Embryonic facial prominence (tissue), 1 donor: Measurements from ENCODE around the gene CCDC80.

ENCODE experiments used
- DNase-seq: peaks from one replicate; pipeline ENCODE4 v3.0.0-alpha.2; 2016; ENCODE audit errors: extremely low spot score

The CCDC80 gene, protein sequence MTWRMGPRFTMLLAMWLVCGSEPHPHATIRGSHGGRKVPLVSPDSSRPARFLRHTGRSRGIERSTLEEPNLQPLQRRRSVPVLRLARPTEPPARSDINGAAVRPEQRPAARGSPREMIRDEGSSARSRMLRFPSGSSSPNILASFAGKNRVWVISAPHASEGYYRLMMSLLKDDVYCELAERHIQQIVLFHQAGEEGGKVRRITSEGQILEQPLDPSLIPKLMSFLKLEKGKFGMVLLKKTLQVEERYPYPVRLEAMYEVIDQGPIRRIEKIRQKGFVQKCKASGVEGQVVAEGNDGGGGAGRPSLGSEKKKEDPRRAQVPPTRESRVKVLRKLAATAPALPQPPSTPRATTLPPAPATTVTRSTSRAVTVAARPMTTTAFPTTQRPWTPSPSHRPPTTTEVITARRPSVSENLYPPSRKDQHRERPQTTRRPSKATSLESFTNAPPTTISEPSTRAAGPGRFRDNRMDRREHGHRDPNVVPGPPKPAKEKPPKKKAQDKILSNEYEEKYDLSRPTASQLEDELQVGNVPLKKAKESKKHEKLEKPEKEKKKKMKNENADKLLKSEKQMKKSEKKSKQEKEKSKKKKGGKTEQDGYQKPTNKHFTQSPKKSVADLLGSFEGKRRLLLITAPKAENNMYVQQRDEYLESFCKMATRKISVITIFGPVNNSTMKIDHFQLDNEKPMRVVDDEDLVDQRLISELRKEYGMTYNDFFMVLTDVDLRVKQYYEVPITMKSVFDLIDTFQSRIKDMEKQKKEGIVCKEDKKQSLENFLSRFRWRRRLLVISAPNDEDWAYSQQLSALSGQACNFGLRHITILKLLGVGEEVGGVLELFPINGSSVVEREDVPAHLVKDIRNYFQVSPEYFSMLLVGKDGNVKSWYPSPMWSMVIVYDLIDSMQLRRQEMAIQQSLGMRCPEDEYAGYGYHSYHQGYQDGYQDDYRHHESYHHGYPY

DNA sequence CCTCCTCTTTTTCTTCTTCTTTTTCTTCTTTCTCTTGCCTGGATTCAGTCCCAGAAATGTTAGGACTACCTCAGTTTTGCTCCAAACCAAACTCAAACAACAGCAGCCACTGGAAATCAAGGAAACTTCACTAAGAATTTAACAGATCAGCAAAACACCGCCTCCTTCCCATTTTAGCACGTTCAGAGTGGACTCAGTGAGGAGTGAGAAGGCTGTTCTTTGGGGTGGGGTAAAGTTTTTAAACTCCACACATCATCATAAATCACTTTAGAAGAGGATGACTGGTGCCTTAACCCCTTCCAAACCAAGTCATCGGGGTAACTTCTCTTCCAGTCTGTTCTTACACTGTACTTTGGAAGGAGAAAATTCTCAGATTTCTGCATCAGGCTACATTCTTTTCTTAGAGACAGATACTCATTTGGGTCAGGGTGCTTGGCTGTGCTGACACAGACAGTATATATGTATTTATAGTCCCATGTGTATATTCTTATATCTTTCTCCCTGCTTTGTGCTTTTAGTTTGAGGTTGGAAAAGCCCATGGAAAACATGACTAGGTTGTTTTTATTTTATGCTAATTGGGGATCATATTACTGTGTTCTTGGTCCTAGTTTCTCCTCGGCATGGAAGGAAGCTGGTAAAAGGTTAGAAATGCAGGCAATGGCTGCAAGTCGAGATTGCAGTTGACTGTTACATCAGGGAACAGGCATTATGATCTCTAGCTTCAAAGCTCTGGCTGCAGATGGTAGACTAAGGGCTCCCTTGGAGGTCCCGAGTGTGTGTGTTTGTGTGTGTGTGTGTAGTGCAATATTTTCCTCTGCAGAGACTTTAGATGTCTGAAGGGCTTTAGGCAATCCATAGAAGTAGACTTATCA is at the start of gene CCDC80:
Gene CCDC80, minus strand, starts transcription at position 214 of the 872 bp plus-strand sequence. CDS start 1,238 bp downstream, outside the sequence.
- DNase-seq = peak; percentile 63

DNA sequence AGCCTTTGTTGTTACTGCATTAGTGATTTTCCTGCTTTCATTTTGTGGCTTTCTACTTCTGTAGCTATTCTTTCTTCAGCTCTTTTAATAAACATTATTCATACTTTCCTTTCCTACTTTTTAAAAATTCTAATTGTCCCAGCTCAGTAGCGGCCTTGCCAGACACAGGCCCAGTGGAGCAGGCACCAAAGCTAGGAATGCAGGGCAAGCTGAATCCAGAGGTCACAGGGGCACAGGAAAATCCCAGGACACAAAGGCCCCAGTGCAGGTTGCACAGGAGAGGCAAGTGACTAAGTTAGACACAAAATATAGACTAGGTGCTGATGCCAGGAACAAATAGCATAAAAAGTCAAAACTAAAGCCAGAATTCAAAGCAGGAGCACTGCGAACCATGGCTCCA is 49.0 kb upstream of the CCDC80 start:
- DNase-seq = no peak

DNA sequence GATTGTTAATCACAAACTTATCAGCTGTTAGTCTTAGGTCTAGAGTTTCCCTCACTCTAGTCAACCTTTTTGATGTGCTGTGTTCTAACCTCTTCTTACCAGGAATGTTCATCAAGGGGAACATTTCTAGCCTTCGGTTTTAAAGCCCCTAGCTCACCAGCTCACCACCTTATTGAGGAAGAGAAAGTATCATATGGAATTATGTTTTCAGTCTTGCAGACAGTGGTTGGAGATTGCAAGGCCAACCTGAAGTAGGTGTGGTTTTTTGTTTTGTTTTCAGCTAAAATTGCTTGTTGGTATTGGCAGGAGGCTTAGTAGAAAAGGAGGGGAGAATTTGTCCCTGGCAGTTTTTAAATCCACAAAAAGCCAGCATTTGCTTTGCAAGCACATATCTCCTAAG is 48.4 kb upstream of the CCDC80 start:
- no peak for DNase-seq

DNA sequence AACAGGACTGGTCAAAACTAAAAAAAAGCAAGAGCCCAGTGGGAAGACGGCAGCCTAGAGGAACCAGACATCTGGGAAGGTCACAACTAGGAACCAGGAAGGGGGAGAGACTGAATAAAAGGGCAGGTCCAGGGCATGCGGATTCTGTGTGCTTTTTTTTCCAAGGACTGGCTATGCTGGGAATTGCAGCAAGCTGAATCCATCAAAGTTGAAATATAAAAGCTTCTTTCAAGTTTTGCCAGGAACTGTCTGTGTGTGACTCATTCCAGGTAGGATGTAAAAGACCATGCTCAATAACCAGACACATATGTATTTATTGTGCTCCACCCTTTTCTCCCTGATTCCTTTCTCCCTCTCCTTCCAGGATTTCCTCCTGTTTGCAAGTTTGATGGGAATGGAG is 47.9 kb upstream of the CCDC80 start:
- no peak for DNase-seq

DNA sequence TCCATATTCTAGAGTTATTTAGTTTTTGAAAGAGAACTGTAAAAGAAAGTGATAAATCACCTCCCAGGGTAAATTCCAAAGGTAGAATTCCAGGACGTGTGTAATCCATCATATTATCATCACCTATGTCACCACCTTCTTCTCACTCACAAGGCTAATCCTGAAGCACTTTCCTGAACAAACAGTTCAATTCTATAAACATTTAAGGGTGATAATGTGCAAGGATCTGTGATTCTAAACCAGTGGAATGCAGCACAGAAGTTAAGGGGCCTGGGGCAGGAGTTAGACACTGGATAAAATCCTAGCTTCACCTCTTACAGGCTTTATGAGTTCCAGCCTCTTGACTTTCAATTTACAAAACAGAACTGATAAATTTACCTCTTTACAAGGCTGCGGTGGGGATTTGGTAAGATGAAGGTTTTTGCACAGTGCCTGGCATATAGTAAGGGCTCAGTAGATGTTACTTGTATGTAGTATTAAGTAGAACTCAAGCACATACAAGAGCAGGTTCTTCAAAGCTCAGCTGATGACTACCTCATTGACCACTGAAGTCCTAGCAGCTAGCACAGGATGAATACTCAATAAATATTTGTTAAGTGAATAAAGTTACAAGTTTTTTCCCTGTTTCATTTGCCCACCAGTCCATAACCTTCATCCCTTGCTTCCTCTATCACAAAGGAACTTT is 47.3 kb upstream of the CCDC80 start:
- DNase-seq = no peak

DNA sequence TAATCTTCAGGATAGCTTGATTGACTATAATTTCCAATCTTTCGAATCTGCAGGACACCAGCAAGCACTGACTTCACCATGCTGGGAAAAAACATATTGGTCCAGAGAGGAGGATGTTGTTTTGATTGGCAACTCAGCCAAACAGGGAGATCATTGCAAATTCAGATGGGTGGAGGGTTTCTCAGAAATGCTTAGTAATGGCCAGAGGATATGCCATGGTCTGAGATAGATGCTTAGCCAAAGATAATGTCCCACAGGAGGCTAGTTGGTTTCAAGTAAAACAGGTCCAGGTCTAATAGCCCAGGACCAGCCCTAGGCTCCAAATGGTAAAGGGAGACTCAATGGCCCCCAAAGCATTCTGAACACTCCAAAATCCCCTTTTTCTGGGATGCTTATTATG is 46.7 kb upstream of the CCDC80 start:
- no peak for DNase-seq

DNA sequence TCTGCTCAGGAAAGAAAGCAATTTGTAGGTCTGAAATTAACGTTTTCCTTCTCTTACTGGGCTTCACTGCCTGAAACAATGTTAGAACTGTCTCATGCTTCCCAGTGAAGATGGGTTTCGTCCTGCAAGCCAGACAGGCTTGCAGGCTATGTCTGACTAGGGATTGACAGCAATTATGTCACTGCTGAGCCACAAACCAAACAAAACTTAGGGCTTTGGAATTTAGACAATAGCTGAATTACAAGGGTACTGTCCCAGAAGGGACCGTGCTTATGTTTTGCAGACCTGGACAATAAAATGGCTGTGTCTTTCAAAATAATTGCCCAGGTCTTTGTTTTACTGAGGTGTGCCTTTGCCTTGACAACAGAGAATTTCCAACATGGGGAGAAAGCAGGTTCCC is 46.3 kb upstream of the CCDC80 start:
- DNase-seq = no peak

DNA sequence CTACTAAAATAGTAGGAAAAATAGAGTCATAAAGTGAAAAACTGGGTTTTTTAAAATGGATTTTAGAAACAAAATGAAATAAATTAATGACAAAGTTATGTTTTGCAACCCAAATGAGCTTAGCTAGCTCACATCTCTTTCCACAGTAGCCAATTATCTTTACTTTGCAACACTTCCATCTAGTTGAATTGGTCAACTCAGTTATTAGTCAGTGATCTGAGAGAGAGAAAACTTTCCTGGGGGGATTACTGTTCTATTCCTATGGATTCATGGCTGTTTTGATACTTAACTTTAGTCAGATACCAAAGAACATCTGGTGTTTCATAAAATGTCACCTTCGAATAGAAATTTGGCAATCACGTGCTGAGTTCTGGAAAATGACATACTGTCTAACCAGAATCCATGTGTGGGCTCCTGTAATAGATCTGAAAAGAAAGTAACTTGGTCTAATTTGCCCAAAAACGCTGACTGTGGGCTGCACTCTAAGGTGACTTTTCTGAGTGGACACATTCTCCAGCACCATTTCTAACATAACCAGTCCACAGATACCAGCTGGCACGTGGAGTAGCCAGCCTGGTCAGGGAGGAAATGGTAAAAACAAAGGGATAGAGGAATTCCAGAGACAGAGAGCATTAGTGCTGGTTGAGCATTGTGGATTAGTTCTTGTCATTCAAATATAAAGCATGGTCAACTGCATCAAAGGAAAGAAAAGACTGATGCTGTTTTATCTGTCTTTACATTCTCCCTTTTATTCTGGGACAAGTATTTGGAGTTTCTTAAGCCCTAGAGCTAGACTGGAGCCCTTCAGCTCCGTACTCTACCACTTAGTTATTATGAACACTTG is 45.2 kb upstream of the CCDC80 start:
- DNase-seq = no peak

DNA sequence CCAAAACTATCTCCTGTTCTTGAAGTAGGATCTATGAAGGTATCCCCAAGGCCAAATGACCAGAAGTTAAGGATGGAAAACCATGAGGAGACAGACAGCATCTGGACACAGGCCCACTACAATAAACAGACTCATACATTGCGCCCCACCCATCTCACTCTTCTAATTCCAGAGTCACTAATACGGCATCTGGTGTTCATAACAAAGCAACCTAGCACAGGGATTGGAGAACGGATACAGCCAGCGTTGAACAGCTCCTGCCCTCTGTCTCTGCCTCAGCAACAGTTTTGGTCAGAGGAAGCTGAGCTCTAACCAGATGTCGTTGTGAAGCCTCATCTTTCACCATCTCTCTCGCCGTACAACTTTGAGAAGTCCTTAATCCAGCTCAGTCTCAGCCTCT is 44.5 kb upstream of the CCDC80 start:
- DNase-seq = no peak

DNA sequence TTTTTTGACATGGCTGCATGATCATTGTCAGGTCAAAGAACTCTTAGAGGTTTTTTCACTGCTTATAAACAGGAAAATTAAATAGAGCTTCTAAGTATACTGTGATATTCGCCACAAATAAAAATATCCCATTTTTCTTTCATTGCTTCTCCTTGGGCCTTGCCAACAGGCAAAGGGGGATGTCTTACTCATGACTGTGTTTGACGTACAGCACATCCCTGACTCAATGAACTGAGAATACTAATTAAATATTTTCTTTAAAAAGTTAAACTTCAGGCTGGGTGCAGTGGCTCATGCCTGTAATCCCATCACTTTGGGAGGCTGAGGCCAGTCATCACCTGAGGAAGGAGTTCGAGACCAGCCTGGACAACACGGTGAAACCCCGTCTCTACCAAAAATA is 41.4 kb upstream of the CCDC80 start:
- no peak for DNase-seq

DNA sequence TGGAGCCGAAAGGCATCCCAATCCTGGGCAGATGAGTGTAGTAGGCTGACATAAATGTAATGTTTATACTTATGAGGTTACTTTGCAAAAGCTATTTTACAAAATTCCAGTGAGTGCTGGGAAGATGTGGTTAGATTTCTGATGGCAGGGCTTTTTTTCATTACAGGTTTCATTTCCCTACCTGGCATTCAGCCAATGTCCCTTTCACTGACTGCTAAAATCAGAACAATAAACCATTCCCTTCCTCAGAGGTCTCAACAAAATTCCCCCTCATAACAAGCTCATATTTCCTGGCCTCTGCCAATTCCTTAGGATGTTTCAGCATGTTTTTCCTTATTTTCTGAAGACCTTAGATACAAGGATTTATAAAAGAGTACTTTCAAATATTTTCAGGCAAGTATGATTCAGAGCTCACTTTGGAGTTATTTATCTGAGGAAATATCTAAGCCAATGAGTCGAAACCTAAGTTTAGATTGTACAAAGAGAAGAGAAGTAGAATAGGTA is 40.9 kb upstream of the CCDC80 start:
- DNase-seq = peak; percentile 59

DNA sequence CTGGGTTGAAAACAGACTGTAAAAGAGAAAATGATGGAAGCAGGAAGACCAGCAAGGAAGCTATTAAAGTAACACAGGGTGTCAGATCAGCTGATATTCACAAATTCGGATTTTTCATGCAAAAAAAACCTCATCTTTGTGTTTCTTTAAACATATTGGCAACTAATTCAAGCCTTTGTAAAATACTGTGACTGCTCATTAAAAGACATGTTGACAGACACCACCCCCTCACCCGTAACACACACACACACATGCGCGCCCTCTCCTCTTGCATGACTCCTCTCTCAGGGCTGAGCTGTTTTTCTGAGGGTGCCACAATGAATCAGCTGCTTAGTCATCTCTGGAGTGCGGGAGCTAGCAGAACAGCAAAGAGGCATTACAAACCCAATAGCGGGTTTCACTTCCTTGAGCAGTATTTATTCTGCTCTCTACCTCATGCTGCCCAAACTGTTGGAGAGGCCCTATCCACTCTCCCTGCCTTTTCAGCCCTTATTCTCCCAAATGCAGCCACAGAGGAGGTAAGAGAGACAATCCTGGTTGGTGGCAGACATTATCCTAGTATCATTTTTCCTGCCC is 35.8 kb upstream of the CCDC80 start:
- no peak for DNase-seq

DNA sequence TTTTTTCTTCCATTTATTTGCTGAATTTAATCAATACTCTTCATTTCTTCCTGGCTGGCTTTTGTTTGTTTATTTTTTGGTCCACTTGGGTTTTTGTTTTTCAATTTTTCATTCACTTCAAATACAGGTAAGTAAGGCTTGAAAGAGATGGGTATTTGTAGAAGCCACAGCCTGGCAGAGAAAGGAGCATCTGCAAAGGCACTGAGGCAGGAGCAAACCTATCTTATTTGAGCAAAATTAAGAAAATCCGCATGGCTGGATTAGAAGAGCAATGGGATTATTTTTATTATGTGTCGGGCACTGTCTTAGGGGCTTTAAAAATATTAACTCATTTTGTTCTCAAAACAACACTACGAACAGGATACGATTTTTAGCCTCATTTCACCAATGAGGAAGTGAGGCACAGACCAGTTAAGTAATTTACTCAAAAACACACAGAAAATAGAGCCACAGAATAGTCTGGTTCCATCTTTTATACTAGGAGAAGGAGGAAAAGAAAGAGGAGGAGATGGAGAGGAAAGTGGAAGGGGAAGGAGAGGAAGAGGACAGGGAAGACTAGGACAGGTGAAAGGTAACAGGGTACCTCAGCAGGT is 35.1 kb upstream of the CCDC80 start:
- no peak for DNase-seq

DNA sequence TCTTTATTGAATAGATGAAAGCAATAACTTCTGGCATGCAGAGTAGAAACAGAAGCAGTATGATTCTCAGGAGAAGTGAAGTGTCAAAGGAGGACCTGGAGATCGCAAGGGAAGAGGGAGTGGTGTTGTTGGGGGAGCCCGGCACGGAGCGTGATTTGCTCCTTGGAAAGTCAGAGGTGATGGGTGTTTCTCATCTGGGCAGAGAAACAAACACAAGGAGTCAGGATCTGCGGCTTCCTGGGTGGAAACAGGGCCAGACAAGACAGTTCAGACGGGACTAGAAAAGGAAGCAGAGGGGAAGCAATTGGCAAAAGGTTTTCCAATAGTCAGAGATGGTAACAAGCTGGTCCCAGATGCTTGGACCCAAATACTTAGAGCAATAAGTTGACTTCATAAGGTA is 34.4 kb upstream of the CCDC80 start:
- no peak for DNase-seq

DNA sequence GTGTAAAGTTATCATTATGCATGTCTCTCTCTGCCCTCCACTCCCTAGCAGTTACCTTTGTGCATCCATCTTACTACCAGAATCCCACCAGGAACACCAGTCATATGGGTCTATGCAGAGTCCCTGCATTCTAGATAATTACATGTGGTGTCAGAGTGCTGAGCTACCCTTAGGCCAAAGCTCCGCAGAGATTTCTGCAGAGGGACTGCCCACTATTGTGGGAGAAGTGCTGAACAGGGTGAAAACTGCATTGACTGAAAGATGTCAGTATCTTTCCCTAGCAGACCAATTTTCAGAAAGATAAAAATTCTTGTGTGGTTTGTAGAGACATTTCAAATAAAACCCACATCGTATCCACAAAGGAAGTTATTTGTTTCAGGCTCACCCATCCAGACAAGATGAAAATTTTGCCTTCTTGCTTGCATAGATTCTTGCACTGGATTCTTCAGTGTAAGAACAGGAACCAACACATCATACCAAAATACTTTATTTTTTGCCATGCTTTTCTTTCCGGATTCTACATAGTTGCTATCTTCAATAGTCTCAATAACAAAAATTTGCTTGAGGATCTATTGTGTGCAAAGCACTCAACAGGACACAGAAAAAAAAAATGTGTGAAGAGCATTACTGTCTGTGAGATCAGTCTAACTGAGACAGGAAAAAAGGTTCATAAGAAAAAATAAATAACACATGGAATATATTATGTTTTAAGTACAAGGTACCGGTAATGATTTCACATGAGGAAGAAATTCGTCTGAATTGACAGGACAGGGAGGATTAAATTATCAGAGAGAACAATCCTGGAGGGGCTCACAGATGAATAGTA is 32.0 kb upstream of the CCDC80 start:
- DNase-seq = no peak

DNA sequence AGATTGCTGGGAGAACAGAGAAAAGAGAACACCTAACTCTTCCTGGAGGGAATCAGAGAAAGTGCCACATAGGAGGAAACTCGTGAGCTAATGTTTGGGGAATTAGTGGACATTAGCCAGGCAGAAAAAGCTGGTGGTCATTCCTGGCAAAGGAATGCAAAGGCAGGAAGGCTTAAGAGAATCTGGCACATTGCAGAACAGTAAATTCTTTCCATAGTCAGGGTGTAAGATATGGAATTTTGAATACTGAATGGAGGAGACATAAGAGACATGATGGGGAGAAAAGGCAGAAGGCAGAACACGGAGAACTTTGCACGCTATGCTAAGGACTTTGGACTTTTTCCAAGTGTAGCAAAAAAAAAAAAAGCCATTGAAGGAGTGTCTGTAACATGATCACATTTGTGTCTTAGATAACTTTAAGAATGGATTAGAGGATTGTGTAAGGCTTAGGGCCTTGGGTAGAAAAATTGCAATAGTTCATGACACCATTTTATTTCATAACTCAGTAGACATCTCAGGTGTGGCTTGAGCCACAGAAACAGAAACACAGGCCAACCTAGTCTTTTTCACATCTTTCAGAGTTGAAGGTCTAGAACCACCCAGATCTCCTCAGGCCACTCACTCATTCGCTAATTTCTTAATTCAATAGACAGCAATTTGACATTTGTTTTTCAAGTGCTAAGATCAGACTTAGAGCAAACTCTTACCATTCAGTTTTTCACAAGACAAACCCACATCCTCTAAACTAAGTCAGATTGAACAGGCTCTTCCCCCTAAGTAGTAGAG is 31.2 kb upstream of the CCDC80 start:
- DNase-seq = no peak

DNA sequence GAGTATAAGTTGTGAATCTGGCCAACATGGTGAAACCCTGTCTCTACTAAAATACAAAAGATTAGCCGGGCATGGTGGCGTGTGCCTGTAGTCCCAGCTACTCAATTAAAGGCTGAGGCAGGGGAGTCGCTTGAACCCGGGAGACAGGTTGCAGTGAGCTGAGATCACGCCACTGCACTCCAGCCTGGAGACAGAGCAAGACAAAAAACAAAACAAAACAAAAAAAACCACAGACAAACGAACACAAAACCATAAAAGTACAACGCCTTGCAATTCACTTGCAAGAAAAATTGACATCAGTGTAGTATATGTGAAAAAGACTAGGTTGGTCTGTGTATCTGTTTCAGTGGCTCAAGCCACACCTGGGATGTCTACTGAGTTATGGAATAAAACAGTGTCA is 29.9 kb upstream of the CCDC80 start:
- no peak for DNase-seq

DNA sequence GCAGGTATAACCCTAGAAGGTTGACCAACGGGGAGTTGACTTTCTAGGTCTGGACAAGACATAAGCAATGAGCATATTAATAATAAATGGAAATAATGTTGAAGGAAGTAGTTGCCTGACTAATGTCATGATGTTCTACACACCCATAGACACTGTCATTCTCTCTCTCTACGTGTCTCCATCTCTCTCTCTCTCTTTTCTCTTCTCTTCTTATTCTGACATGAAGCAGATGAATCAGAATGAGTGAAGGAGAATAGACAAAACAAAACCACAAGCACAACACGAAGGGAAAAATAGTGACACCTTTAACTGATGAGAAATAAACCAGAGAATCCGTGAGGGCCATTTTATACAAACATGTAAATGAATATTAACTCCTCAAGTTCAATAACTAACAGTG is 26.7 kb upstream of the CCDC80 start:
- no peak for DNase-seq
